HG03066 (cell line): ENCODE data around the gene TMEM238.
A peak's percentile ranks its signal among the peaks of the same experiment; 100 is the strongest.
"Not testable (repeated sequence)": the region's sequence is repeated elsewhere in the genome, so short reads cannot be mapped to it uniquely, and the experiment has no call there.

Experiments used
- ATAC-seq: cut with Tn5 transposase; IDR thresholded peaks from one replicate; pipeline ENCODE4 v1.9.1; 2021; ENCODE audit warnings: low read depth; ENCODE audit not compliant: unreplicated experiment

The TMEM238 gene

GRCh38 chr19:55341595-55342531 is 42.2 kb downstream of the TMEM238 start:
- ATAC-seq = no peak

- no peak for ATAC-seq
These were observed 42.9 kb downstream of the TMEM238 start for GRCh38 chr19:55341171-55341588.

GRCh38 chr19:55340784-55341147 is 43.3 kb downstream of the TMEM238 start:
- ATAC-seq = no peak

- ATAC-seq = no peak
These were observed 44.0 kb downstream of the TMEM238 start for GRCh38 chr19:55339889-55340783.

DNA sequence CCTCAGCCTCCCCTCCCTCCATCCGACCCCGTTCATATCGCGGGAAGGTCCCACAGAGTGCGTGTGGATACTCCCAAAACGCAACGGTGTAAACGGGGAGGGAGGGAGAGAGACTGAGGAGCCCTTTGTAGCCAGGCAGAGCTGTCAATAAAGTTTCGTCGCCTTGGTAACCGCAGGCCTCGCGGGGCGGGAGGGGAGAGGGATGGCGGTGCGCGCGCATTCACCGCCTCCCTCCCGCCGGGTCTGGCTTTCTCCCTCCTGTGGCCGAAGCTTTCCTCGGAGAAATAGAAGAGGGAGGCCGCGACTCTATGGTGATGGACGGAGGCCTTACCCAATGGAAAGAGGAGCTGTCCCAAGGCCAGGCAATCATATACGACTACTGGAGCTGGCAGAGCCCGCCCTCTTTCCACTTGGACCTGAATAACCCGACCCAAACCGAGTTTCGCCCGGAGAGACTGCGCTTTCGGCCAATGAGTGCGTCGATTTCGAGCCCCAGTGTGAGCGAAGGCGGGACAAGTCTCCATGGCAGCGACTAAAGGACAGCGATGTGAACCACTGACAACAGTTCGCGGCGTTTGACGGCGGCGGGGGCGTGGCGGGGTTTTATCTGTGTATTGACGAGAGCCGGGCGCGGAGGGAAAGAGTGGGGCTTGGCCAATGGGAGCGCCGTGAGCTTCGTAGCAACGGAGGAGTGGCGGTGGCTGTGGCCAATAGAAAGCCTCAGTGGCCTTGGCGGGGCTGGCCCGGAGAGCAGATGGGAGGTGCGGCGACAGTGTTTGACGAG is 44.8 kb downstream of the TMEM238 start, which contains the start of gene KMT5C:
KMT5C (plus strand) TSS at position 772 of the 784 bp plus-strand sequence. CDS start 2,061 bp downstream, outside the sequence.
- peak; percentile 80 for ATAC-seq

DNA sequence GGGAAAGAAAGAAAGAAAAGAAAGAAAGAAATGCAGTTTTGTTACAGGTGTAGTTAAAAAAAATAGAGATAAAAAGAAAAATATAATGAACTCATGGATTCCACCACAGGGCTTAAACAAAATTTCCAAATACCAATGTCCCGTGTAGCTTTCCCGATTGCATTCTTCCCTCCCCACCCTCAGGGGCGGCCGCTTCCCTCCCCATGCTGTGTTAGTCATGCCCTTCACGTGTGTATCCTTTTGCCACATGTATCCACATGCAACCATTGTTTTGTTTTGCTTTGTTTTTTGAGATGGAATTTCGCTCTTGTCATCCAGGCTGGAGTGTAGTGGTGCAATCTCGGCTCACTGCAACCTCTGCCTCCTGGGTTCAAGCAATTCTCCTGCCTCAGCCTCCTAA is 48.0 kb downstream of the TMEM238 start:
- ATAC-seq = no peak

- no peak for ATAC-seq
These were observed 50.2 kb downstream of the TMEM238 start for GRCh38 chr19:55333870-55334269.

DNA sequence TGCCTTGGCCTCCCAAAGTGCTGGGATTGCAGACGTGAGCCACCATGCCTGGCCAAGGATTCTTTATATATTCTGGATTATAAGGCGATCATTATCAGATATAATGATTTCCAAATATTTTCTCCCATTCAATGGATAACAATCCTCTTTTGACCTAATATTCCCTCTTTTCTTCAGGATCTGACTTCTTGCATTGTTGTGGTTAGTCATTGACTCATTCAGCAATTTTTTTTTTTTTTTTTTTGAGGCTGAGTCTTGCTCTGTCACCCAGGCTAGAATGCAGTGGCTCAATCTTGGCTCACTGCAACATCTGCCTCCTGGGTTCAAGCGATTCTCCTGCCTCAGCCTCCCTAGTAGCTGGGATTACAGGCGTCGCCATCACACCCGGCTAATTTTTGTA is 54.3 kb downstream of the TMEM238 start:
- not testable (repeated sequence) for ATAC-seq
